ENCODE results near the gene NTN1.

- TF ChIP-seq POLR2A (IDR thresholded peaks at IDR 0.05), result no peak
- TF ChIP-seq, protein P1, sequence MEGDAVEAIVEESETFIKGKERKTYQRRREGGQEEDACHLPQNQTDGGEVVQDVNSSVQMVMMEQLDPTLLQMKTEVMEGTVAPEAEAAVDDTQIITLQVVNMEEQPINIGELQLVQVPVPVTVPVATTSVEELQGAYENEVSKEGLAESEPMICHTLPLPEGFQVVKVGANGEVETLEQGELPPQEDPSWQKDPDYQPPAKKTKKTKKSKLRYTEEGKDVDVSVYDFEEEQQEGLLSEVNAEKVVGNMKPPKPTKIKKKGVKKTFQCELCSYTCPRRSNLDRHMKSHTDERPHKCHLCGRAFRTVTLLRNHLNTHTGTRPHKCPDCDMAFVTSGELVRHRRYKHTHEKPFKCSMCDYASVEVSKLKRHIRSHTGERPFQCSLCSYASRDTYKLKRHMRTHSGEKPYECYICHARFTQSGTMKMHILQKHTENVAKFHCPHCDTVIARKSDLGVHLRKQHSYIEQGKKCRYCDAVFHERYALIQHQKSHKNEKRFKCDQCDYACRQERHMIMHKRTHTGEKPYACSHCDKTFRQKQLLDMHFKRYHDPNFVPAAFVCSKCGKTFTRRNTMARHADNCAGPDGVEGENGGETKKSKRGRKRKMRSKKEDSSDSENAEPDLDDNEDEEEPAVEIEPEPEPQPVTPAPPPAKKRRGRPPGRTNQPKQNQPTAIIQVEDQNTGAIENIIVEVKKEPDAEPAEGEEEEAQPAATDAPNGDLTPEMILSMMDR (IDR thresholded peaks at IDR 0.05), result no peak
- no peak for TF ChIP-seq POLR2AphosphoS5 (IDR thresholded peaks at IDR 0.05; ENCODE audit: insufficient read depth in 1 of 2, low read depth in 1 of 2)
Measured at GRCh38 chr17:9009096-9009495, 12.2 kb upstream of the NTN1 start.
